Measurements from ENCODE around the gene SLC10A2.

GRCh38 chr13:103055166-103055565, 11.1 kb downstream of the SLC10A2 start:
- TF ChIP-seq POLR2A (IDR thresholded peaks at IDR 0.05) = no peak
- no peak for TF ChIP-seq CTCF (IDR thresholded peaks at IDR 0.05)
- TF ChIP-seq POLR2AphosphoS5 (IDR thresholded peaks at IDR 0.05; ENCODE audit: insufficient read depth in 1 of 2, low read depth in 1 of 2) = no peak

All from vagina (tissue), 2 donors.